ENCODE measurements around the gene ALOXE3. TPM values are rescaled to one million over a fixed set of nuclear protein-coding genes. Genes with fewer than 3 reads are reported as not detected.

ALOXE3 gene
- total RNA-seq, 1 donor from 2014 or later: not detected

DNA sequence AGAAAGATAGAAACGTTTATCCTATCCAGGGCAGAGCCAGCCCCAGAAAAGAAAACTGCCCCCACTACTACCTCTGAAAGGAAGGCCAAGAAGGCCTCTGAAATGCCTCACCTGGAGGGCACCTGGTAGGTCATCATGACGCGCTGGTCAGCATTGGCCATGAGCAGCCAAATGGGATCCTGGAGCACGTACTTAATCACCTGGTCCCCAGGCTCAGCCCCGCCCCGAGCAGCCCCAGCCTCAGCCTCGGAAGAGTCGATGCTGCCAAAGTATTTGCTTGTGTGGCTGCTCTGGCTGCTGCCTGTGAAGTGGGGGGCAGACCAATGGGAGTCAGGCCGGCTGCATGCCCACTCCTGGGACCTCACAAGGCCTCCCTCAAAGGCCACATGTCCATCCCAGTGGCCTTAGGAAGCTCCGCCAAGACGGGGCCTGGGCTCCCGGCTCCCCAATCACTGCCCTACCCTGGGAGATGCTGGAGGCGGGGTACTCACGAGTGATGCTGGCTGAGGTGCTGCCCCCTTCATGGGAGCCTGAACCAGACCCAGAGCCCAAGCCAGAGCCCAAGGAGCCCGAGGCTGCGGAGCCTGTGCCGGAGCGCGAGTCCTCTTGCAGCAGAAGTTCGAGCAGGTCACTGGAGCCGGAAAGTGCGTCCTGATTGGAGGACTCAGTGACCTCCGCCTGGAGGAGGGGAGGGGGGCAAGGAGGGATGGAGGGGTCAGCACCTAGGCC is 24.0 kb upstream of the ALOXE3 start:
- H3K27me3 Mint-ChIP-seq: no peaks in the 10 kb centered on the region
- no peaks in the 10 kb centered on the region for H3K4me1 Mint-ChIP-seq (ENCODE audit: low read depth)
- no peak overlapping the region for H3K27ac Mint-ChIP-seq
- no peaks in the 10 kb centered on the region for H3K9me3 Mint-ChIP-seq (ENCODE audit: low read depth)
- no peak for TF ChIP-seq CTCF (IDR thresholded peaks at IDR 0.05; ENCODE audit: unreplicated experiment)
- H3K4me3 Mint-ChIP-seq (ENCODE audit: low read depth): no peak overlapping the region
- peaks cover 23% of the 10 kb centered on the region for H3K36me3 Mint-ChIP-seq (ENCODE audit: insufficient read depth)
- DNase-seq (ENCODE audit: low spot score, unreplicated experiment): no peak

- peaks cover 2% of the 10 kb centered on the region for H3K27me3 Mint-ChIP-seq
- peaks cover 20% of the 10 kb centered on the region for H3K36me3 Mint-ChIP-seq (ENCODE audit: insufficient read depth)
- DNase-seq (ENCODE audit: low spot score, unreplicated experiment): no peak
- H3K4me3 Mint-ChIP-seq (ENCODE audit: low read depth): no peak overlapping the region
- no peaks in the 10 kb centered on the region for H3K4me1 Mint-ChIP-seq (ENCODE audit: low read depth)
- no peak for TF ChIP-seq CTCF (IDR thresholded peaks at IDR 0.05; ENCODE audit: unreplicated experiment)
- H3K27ac Mint-ChIP-seq: no peak overlapping the region
- no peaks in the 10 kb centered on the region for H3K9me3 Mint-ChIP-seq (ENCODE audit: low read depth)
Measured at GRCh38 chr17:8141741-8142140, 23.4 kb upstream of the ALOXE3 start.

GRCh38 chr17:8141045-8141444 is 22.7 kb upstream of the ALOXE3 start:
- peaks cover 14% of the 10 kb centered on the region for H3K36me3 Mint-ChIP-seq (ENCODE audit: insufficient read depth)
- no peak for DNase-seq (ENCODE audit: low spot score, unreplicated experiment)
- H3K27ac Mint-ChIP-seq: no peak overlapping the region
- H3K4me1 Mint-ChIP-seq (ENCODE audit: low read depth): no peaks in the 10 kb centered on the region
- peaks cover 4% of the 10 kb centered on the region for H3K27me3 Mint-ChIP-seq
- TF ChIP-seq CTCF (IDR thresholded peaks at IDR 0.05; ENCODE audit: unreplicated experiment): no peak
- H3K9me3 Mint-ChIP-seq (ENCODE audit: low read depth): no peaks in the 10 kb centered on the region
- no peak overlapping the region for H3K4me3 Mint-ChIP-seq (ENCODE audit: low read depth)

- peaks cover 12% of the 10 kb centered on the region for H3K36me3 Mint-ChIP-seq (ENCODE audit: insufficient read depth)
- DNase-seq (ENCODE audit: low spot score, unreplicated experiment): no peak
- H3K27me3 Mint-ChIP-seq: peaks cover 4% of the 10 kb centered on the region
- H3K4me3 Mint-ChIP-seq (ENCODE audit: low read depth): no peak overlapping the region
- no peaks in the 10 kb centered on the region for H3K4me1 Mint-ChIP-seq (ENCODE audit: low read depth)
- H3K9me3 Mint-ChIP-seq (ENCODE audit: low read depth): no peaks in the 10 kb centered on the region
- no peak overlapping the region for H3K27ac Mint-ChIP-seq
- no peak for TF ChIP-seq CTCF (IDR thresholded peaks at IDR 0.05; ENCODE audit: unreplicated experiment)
Measured at GRCh38 chr17:8140065-8141029, 22.0 kb upstream of the ALOXE3 start.

- H3K27ac Mint-ChIP-seq: no peak overlapping the region
- DNase-seq (ENCODE audit: low spot score, unreplicated experiment): peak; percentile 96
- no peaks in the 10 kb centered on the region for H3K4me1 Mint-ChIP-seq (ENCODE audit: low read depth)
- no peaks in the 10 kb centered on the region for H3K9me3 Mint-ChIP-seq (ENCODE audit: low read depth)
- no peak overlapping the region for H3K4me3 Mint-ChIP-seq (ENCODE audit: low read depth)
- TF ChIP-seq CTCF (IDR thresholded peaks at IDR 0.05; ENCODE audit: unreplicated experiment): peak; percentile 91
- H3K36me3 Mint-ChIP-seq (ENCODE audit: insufficient read depth): peaks cover 10% of the 10 kb centered on the region
- peaks cover 10% of the 10 kb centered on the region for H3K27me3 Mint-ChIP-seq
Measured at GRCh38 chr17:8138672-8139371, 20.5 kb upstream of the ALOXE3 start.

Data from progenitor cell of endocrine pancreas (in vitro differentiated cells).